COLO829 (cell line): ENCODE data around the gene TSPAN18.

Experiments used
- DNase-seq: peaks from one replicate; pipeline ENCODE4 v3.0.0; 2012; ENCODE audit warnings: low spot score

Gene TSPAN18

GRCh38 chr11:44889266-44889665 lies 162.5 kb downstream of the TSPAN18 start:
- no peak for DNase-seq

GRCh38 chr11:44892843-44893242 lies 166.1 kb downstream of the TSPAN18 start:
- no peak for DNase-seq

- DNase-seq = no peak
These were observed 166.6 kb downstream of the TSPAN18 start for GRCh38 chr11:44893308-44893822.

DNA sequence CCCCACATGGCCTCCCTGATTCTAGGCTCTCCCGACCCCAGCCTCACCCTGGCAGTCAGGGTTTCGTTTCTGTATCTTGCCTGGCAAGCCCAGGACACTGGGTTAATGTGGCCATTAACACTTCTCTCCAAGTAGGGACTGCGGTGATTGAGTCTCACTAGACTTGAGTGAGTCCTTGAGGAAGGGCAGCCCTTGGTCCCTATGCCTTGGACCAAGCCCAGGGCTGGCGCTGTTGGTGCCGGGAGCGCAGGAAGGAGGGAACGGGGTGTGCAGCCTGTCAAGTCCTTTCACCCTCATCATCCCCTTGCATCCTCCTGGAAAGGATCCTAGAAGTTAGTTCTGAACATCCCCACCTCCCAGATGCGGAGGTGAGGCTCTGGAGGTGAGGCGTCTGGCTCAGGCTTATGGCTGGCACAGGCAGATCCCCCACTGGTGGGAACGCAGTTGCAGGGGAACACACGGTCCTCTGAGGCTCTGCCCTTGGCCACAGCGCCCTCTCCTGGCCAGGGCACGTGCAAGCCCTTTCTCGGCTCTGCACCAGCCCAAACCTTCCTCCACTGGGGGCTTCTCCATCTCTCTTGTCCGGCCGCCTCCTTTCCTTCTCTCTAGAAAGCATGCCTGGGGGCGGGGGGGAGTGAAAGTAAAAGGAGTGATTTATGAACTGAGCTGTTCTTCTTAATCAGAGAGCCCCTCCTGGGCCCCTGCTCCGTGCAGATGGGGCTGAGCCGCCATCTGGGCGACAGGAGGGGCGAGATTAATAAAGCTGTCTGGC lies 167.3 kb downstream of the TSPAN18 start:
- DNase-seq = peak; percentile 68

DNA sequence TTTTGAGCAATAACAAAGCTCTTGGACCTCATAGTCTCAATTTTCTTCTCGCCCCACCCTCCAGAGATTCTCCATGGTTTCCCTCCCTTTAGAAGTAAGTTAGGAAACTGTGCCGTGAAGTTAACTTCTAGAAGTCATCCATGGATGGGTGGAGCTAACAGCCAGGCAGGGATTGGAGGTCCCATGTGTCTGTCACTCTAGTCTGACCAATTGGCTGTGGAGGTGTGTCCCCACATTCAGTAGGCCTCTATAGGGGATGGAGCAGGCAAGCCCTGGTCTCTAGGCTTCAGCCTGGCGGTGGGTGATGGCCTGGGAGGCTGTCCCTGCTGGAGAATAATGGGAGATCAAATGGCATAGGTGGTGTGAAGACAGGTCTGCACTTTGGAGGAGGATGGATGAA lies 173.2 kb downstream of the TSPAN18 start:
- peak; percentile 48 for DNase-seq

DNA sequence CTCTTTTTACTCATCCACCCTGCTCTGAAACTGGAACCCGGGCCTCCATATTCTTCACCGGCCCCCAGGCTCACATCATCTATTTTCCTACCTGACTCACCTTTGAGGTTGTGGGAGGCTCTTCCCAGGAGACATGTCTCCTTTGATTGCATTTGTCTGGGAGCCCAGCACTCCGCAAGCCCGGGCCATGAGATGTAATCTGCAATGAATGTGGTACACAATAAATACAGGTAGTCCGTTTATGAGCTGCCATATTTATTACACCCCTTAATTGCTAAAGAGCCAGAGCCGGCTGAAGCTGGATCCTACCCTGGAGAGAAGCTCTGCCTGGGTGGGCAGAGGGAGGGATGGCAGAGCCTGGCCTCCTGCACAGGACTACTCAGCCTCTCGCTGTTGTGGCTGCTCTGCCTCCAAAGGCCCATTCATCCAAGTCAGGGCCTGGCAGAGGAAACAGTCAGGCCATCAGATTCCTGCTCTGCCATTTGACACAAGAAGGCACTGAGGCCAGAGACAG lies 174.4 kb downstream of the TSPAN18 start:
- no peak for DNase-seq

DNA sequence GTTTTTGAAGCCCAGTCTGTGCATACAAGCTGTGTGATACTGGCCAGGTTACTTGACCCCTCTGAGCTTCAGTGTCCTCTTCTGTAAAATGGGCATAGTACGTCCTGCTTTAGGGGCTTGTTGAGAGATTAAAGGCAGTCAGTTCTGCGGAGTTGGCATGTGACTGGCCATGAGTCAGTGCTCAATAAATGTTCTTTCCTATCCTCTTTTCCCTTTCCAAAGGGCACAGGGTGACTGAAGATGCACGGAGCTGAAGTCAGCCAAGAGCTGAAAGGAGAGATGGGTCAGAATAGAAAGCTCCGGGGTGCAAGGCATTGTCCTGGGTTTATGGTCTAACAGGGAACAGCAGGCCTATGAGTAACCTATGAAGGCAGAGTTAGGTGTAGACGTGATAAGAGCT lies 175.0 kb downstream of the TSPAN18 start:
- DNase-seq = no peak

- no peak for DNase-seq
These were observed 176.3 kb downstream of the TSPAN18 start for GRCh38 chr11:44903035-44903434.

GRCh38 chr11:44903518-44903917 lies 176.8 kb downstream of the TSPAN18 start:
- no peak for DNase-seq

- DNase-seq = no peak
These were observed 177.7 kb downstream of the TSPAN18 start for GRCh38 chr11:44904261-44905020.

DNA sequence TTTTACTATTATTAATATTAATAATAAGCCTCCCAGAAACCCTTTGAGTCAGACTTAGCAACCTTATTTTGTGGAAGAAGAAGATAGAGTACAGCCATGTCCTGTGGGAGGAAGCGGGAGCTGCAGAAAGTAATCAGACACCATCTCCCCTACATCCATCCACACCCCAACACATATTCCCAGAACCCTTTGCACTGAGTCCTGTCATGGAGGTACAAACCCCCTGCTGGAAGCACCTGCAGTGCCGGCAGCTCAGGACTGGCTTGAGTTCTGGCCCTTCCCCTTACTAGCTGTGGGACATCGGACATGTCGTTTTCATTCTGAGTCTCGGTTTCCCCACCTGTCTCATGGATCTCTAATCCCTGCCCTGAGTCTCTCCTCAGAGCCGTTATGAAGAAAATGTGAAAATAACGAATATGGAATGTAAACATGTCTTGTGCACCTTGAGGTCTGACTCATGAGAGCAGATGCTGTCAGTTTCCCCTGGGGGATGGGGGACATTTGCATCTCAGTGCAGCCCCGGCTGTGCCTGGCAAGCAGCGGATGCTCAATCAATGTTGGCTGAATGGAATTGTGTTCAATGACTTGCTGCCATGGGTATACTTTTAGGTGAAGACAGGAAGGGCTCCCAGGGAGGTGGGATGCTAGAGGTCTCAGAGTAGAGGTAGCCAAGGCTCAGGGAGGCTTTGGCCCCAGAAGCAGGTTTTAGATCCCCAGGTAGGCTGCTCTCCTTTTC lies 178.5 kb downstream of the TSPAN18 start:
- DNase-seq = no peak

DNA sequence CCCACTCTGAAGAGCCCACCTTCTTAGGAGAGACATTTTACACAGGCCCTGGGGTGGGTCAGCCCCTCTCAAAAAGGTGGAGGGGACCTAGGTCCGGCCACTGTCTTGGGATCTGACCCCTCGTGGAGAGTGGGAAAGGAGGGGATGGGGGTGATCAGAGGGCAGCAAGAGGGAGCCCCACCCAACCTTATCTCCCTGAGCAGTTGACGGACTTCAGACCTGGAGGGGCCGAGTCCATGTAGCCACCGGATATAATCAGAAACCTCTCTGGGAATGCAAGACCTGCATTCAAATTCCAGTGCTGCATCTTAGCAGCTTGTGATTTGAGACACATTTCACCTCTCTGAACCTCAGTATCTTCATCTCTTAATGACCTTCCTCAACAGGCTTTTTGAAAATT lies 179.9 kb downstream of the TSPAN18 start:
- no peak for DNase-seq

- DNase-seq = no peak
These were observed 182.8 kb downstream of the TSPAN18 start for GRCh38 chr11:44909557-44909956.

GRCh38 chr11:44910591-44910990 lies 183.8 kb downstream of the TSPAN18 start:
- DNase-seq = no peak

GRCh38 chr11:44911029-44911814 lies 184.5 kb downstream of the TSPAN18 start:
- DNase-seq = peak; percentile 82

GRCh38 chr11:44912270-44912987 lies 185.7 kb downstream of the TSPAN18 start:
- DNase-seq = no peak

- DNase-seq = no peak
These were observed 186.7 kb downstream of the TSPAN18 start for GRCh38 chr11:44913502-44913901.

GRCh38 chr11:44914105-44914504 lies 187.3 kb downstream of the TSPAN18 start:
- DNase-seq = no peak

- no peak for DNase-seq
These were observed 188.2 kb downstream of the TSPAN18 start for GRCh38 chr11:44915004-44915403.

DNA sequence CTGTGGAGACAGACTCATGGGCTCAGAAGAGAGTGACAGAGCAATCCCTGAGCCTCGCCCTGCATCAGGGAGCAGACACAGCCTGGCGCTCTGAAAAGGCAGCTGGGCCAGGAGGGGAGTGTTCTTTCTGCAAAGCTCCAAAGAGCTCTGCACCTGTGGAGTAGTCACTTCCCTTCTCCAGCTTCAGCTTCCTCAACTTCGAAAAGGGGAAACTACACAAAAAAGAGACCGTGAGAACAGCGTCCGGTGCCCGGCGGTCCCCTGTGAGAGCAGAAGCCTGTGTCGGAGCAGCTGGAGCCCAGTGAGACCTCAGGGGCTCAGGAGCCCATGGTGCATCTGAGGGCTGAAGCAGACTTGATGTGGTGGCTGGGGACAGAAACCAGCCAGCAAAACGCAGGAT lies 188.9 kb downstream of the TSPAN18 start:
- no peak for DNase-seq

DNA sequence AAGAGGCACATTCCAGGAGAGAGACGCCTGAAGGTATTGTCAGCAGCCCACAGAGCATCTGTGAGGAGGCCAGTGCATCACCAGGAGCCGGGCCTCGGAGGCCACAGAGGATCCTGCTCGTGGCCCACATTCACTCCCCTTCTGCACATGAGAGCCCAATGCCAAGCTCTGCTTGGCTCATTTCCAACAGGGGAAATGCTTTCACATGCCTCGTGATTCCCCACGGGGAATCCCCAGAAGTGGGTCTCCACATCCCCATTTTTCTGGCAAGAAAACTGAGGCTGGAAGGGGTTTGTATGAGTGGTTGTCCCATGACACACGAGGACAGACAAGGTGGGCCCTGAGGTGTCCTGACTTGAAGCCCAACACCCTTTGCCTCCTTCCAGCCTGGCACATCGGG lies 189.6 kb downstream of the TSPAN18 start:
- no peak for DNase-seq
